NCI-H774 (cell line): ENCODE measurements around the gene HAP1.
"Not testable (repeated sequence)": the region's sequence is repeated elsewhere in the genome, so short reads cannot be mapped to it uniquely, and the experiment has no call there.

Source experiments
- DNase-seq: peaks from one replicate; lab custom pipeline; 2025; lab: John Stamatoyannopoulos, UW

The HAP1 gene

DNA sequence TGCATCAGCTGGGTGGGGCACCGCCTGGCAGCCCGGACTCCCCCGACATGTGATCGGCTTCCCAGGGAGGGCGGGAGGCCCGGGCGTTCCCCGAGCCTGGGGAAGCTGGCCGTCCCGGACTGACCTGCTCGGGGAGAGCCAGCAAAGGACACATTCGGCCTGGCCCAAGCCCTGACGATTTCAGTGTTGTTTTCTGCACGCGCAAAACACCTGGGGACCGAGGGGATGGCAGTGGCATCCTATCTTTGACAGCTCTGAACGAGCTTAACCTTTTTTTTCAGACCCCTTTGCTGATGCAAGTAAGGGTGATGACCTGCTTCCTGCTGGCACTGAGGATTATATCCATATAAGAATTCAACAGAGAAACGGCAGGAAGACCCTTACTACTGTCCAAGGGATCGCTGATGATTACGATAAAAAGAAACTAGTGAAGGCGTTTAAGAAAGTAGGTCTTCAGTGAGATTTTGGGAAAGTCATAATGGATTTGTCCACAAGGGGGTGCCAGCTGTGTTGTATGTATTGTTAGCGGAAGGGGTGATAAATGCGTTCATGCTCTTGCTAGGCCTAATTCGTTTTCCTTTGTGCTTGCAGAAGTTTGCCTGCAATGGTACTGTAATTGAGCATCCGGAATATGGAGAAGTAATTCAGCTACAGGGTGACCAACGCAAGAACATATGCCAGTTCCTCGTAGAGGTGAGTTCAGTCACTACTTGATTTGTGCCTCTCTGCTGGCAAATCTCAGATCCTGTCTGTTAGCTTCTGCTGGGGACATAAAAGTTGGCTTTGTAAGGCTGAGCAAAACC, 44.7 kb downstream of the HAP1 start:
- DNase-seq = peak; percentile 43

DNA sequence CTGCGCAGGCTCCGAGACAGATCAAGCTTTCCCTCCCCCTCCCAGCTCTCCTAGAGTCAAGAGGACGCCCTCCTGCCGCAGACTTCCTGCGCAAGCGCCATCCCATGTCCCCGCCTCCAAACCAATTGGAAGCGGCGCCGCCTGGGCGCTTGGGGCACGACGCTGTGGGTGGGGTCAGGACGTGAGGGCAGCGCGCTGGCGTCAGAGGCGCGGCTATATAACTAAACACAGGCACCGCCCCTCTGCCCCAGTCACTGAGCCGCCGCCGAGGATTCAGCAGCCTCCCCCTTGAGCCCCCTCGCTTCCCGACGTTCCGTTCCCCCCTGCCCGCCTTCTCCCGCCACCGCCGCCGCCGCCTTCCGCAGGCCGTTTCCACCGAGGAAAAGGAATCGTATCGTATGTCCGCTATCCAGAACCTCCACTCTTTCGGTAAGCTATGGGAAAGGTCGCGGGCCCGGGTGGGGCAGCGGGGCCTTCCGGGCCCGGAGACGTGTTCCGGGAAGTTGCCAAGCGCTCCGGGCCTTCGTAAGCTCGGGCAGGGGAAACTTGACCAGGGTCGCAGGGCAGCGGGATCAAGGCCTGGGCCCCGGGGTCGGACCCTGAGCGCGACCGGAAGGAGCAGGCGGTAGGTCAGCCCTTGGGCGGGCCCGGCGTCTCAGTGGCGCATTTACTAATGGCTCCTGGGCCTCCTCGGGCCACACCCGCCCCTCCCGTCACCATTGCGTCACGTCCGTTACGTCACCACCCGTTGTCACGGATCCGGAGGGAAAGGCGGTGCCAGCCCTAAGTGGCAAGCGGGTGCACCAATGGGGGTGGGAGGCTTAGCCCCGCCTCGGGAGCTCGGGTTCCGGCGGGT, 45.6 kb downstream of the HAP1 start, which contains the start of gene EIF1:
Gene EIF1 (plus strand): TSS at position 245 of the 856 bp plus-strand sequence. CDS start 154 bp downstream, at position 399.
- DNase-seq = peak; percentile 100

- DNase-seq = peak; percentile 78
Measured at GRCh38 chr17:41687828-41688640, 46.4 kb downstream of the HAP1 start.

DNA sequence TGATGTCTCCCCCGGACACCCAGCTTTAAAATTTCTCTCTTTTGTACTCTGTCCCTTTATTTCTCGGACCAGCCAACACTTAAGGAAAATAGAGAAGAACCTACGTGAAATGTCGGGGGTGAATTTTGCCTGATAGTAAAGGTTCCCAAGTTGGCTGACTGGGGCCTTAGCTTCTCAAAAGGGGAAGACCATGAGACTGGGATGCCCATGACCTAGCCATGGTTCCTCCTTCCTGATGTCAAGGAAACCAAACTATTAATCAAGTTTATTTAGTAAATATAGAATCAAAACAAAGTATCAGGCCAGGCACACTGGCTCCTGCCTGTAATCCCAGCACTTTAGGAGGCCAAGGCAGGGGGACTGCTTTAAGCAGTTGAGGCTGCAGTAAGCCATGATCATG, 48.2 kb downstream of the HAP1 start:
- no peak for DNase-seq

DNA sequence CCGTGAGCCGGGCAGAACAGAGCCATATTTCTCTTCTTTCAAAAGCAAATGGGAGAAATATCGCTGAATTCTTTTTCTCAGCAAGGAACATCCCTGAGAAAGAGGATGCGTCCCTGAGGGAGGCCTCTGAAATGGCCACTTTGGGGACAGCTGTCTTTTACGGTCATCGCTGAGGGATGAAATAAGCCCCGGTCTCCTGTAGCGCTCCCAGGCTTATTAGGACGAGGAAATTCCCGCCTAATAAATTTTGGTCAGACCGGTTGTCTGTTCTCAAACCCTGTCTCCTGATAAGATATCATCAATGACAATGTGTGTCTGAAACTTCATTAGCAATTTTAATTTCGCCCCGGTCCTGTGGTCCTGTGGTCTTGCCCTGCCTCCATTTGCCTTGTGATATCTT, 48.7 kb downstream of the HAP1 start:
- DNase-seq = not testable (repeated sequence)

GRCh38 chr17:41684035-41684434, 50.4 kb downstream of the HAP1 start:
- DNase-seq = no peak

- no peak for DNase-seq
Measured at GRCh38 chr17:41683441-41684007, 50.9 kb downstream of the HAP1 start.

DNA sequence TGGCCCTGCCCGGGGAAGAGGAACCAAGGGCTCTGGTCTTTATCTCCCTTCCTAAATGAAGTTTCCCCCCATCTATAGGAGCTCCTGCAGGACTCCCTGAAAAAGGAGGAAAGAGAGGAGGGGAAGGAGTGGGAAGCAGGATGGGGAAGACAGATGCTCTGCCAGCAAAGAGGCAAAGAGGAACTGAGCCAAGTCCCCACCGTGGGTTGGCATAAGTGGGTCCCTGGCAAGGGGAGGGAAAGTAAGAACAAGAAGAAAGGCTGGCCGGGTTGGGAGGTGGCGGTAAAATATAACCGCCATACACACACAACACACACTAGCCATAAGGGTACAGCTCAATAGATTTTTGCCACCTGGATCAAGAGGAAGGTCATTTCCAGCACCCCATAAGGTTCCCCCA, 51.8 kb downstream of the HAP1 start:
- DNase-seq = no peak

- DNase-seq = no peak
Measured at GRCh38 chr17:41681776-41682175, 52.7 kb downstream of the HAP1 start.

DNA sequence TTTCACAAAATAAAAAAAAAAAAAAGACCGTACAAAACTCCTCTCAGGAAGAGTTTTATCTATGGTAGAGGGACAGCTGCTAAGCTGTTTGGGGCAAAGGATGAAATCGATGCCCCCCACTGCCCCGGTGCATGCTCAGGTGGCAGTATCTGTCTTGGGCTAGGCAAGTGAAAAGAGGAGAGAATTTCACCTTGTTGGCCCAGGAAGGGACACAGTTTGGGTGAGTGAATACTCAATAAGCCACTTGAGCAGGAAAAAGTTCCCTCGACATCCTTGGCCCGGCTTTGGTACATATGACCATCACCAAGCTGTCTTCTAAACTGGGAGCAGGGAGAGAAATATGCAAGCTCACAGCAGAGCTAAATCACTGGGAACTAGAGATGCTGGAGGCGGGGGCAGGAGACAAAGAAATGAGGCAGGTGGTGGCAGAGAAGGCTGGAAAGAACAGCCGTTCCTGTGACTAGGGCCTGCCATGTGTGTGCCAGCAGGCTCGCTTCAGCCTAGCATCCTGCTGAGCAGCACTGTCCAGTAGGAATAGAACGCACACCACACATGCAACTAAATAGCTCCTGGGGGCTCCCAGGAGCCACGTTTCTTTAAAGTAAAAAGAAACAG, 53.9 kb downstream of the HAP1 start:
- DNase-seq = peak; percentile 36

DNA sequence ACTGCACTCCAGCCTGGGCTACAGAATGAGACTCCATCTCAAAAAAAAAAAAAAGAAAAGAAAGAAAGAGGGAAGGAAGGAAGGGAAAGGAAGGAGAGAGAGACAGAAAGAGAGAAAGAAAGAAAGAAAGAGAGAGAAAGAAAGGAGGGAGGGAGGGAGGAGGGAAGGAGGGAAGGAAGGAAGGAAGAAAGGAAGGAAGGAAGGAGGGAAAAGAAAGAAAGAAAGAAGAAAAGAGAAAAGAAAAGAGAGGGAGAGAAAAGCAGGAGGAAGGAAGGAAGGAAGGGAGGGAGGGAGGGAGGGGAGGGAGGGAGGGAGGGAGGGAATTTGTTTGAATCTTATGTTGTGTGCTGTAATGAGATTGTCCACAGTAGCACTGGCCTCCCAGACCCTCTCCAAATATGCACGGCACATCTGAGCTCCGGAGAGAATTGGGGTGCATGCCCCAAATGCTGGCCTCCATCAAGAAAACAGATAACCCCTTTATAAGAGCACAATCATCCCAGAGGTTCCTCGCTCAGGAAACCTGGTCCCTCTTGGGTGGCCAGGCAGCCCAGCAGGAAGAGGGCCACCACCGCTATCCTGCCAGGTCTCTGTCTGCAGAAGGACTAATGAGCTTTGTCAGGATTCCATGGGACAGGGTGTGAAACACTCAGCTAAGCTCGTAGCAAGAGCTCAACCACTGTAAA, 54.6 kb downstream of the HAP1 start:
- no peak for DNase-seq

DNA sequence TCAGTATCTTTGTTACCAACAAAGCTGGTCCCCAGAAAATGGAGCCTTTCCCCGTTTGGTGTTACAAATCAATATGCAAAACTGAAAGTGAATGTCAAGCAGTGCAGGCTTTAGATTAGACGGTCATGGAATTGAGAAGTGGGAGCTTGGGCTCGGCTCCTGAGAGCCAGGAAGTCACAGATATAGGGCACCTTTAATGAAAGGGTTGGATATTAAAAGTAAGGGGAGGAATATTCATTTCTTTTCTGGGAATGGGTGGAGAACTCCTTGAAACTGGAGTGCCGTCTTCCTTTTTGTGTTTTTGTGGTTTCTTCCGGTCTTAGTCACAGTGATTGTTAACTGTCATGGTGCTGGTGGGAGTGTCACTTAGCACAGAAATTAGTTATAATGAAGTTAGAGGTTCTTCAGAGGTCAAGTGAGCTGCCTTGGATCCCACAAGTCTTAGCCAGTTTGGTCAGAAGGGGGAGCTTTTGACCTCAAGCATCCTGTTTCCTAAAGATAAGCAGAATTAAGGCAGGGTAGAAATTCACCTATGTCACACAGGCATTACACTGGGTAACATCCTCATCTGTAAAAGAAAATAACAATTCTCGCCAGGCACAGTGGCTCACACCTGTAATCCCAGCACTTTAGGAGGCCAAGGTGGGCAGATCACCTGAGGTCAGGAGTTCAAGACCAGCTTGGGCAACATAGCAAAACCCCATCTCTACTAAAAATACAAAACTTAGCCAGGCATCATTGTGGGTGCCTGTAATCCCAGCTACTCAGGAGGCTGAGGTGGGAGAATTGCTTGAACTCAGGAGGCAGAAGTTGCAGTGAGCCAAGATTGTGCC, 55.3 kb downstream of the HAP1 start:
- no peak for DNase-seq

DNA sequence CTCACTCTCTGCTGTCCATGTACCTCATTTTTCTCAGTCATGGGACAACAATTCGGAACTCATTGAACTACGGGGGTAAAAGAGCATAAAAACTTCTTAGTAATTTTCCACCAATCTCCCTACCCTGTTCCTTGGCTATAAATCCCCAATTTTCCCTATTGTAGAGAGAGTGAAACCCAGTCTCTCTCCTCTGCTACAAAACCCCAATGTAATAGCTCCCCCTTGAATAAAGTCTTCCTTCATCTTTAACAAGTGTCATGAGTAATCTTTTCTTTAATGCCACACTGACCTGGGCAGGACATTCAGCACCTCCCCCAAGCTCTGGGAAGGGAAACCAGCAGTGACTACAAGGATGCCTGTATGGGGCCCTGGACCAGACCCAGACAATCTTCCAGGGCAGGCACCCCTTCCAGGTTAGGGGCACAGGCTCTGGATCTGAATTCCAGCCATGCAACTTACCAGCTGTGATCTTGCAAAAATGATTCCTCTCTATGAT, 56.0 kb downstream of the HAP1 start:
- DNase-seq = no peak

DNA sequence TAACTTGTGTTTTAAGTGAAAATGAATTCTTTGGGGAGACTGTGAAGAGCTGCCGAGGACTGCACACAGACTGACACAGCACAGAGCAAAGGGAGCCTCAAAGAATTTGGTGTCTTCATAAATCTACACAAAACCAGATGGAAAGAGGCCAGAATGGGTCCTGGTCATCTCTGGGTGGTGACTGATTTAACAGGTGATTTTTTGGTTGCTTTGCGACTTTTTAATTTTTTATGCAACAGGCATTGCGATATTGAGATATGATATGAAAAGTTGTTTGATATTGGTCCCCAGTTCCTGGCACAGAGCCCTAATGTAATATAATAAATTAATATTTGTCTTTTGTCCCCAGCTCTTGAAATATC, 58.4 kb downstream of the HAP1 start:
- no peak for DNase-seq

GRCh38 chr17:41675157-41676057, 59.0 kb downstream of the HAP1 start:
- DNase-seq = not testable (repeated sequence)
